ENCODE data around the gene TXNRD2. TPM values are rescaled to one million over a fixed set of nuclear protein-coding genes. Genes with fewer than 3 reads are reported as not detected.

The TXNRD2 gene
- total RNA-seq, 1 experiment from 2014 or later, result 39.9 TPM

GRCh38 chr22:19916006-19916405 lies 25.6 kb downstream of the TXNRD2 start:
- Mint-ChIP-seq H3K4me1 (ENCODE audit: insufficient read depth, unreplicated experiment) (no peaks in the 10 kb centered on the region), H3K4me3 (ENCODE audit: unreplicated experiment) (no peak overlapping the region), H3K27me3 (ENCODE audit: insufficient read depth, unreplicated experiment) (no peaks in the 10 kb centered on the region), H3K9me3 (ENCODE audit: unreplicated experiment) (no peaks in the 10 kb centered on the region), H3K27ac (ENCODE audit: low read depth, unreplicated experiment) (no peak overlapping the region), H3K36me3 (ENCODE audit: insufficient read depth, unreplicated experiment) (peaks cover 55% of the 10 kb centered on the region)
- no TSS peak for BruUV-seq (replicated peaks)
- CTCF ChIA-PET, result interaction anchor here (0.5 to 2.0 kb wide), 2 partner anchors 162 to 185 kb away, joined by 4 to 9 read pairs; no protein-coding TSS in a partner anchor
- no peak for TF ChIP-seq CTCF (IDR thresholded peaks at IDR 0.05; ENCODE audit: unreplicated experiment)
- intact Hi-C loops (cut with micrococcal nuclease), result no loop called here
- POLR2A ChIA-PET, result no interaction called here
- DNase-seq (ENCODE audit: unreplicated experiment), result no peak

- TF ChIP-seq CTCF (IDR thresholded peaks at IDR 0.05; ENCODE audit: unreplicated experiment), result no peak
- no peaks in the 10 kb centered on the region for H3K9me3 Mint-ChIP-seq (ENCODE audit: unreplicated experiment)
- intact Hi-C loops (cut with micrococcal nuclease), result no loop called here
- no peak for DNase-seq (ENCODE audit: unreplicated experiment)
- H3K4me1 Mint-ChIP-seq (ENCODE audit: insufficient read depth, unreplicated experiment), result no peaks in the 10 kb centered on the region
- no TSS peak for BruUV-seq (replicated peaks)
- CTCF ChIA-PET, result interaction anchor here (0.5 to 2.0 kb wide), 2 partner anchors 162 to 185 kb away, joined by 4 to 9 read pairs; no protein-coding TSS in a partner anchor
- H3K36me3 Mint-ChIP-seq (ENCODE audit: insufficient read depth, unreplicated experiment), result peaks cover 50% of the 10 kb centered on the region
- no peak overlapping the region for H3K4me3 Mint-ChIP-seq (ENCODE audit: unreplicated experiment)
- no peak overlapping the region for H3K27ac Mint-ChIP-seq (ENCODE audit: low read depth, unreplicated experiment)
- POLR2A ChIA-PET, result no interaction called here
- no peaks in the 10 kb centered on the region for H3K27me3 Mint-ChIP-seq (ENCODE audit: insufficient read depth, unreplicated experiment)
Observed at GRCh38 chr22:19915287-19915954, 26.2 kb downstream of the TXNRD2 start.

GRCh38 chr22:19914201-19914943 lies 27.2 kb downstream of the TXNRD2 start:
- intact Hi-C loops (cut with micrococcal nuclease), result no loop called here
- no peaks in the 10 kb centered on the region for H3K27me3 Mint-ChIP-seq (ENCODE audit: insufficient read depth, unreplicated experiment)
- H3K9me3 Mint-ChIP-seq (ENCODE audit: unreplicated experiment), result no peaks in the 10 kb centered on the region
- H3K36me3 Mint-ChIP-seq (ENCODE audit: insufficient read depth, unreplicated experiment), result peaks cover 45% of the 10 kb centered on the region
- CTCF ChIA-PET, result interaction anchor here (0.6 to 5.0 kb wide), 4 partner anchors 19 to 184 kb away, joined by 3 to 76 read pairs (median 3); no protein-coding TSS in a partner anchor
- H3K27ac Mint-ChIP-seq (ENCODE audit: low read depth, unreplicated experiment), result no peak overlapping the region
- no peak for DNase-seq (ENCODE audit: unreplicated experiment)
- TF ChIP-seq CTCF (IDR thresholded peaks at IDR 0.05; ENCODE audit: unreplicated experiment), result no peak
- H3K4me3 Mint-ChIP-seq (ENCODE audit: unreplicated experiment), result no peak overlapping the region
- peaks cover 6% of the 10 kb centered on the region for H3K4me1 Mint-ChIP-seq (ENCODE audit: insufficient read depth, unreplicated experiment)
- POLR2A ChIA-PET, result no interaction called here
- BruUV-seq (replicated peaks), result no TSS peak

- POLR2A ChIA-PET, result no interaction called here
- CTCF ChIA-PET, result interaction anchor here (0.5 to 5.0 kb wide), 9 partner anchors 34 to 410 kb away, joined by 3 to 76 read pairs (median 3); no protein-coding TSS in a partner anchor
- no TSS peak for BruUV-seq (replicated peaks)
- Mint-ChIP-seq H3K27me3 (ENCODE audit: insufficient read depth, unreplicated experiment) (no peaks in the 10 kb centered on the region), H3K36me3 (ENCODE audit: insufficient read depth, unreplicated experiment) (peaks cover 42% of the 10 kb centered on the region), H3K4me1 (ENCODE audit: insufficient read depth, unreplicated experiment) (peaks cover 6% of the 10 kb centered on the region), H3K9me3 (ENCODE audit: unreplicated experiment) (no peaks in the 10 kb centered on the region), H3K4me3 (ENCODE audit: unreplicated experiment) (no peak overlapping the region), H3K27ac (ENCODE audit: low read depth, unreplicated experiment) (no peak overlapping the region)
- no peak for TF ChIP-seq CTCF (IDR thresholded peaks at IDR 0.05; ENCODE audit: unreplicated experiment)
- no peak for DNase-seq (ENCODE audit: unreplicated experiment)
- intact Hi-C loops (cut with micrococcal nuclease), result no loop called here
Observed at GRCh38 chr22:19913337-19913936, 28.2 kb downstream of the TXNRD2 start.
